ENCODE results near the gene MSL1. TPM values are rescaled to one million over a fixed set of nuclear protein-coding genes. Genes with fewer than 3 reads are reported as not detected.

Gene MSL1
- 73.9 TPM for polyA plus RNA-seq (2013, experiment 1 of 2; ENCODE audit: insufficient read length)
- polyA plus RNA-seq (2013, experiment 2 of 2; ENCODE audit: insufficient read length), result 83.9 TPM

GRCh38 chr17:40121181-40122135 lies at the start of gene MSL1:
Gene MSL1 (plus strand): TSS chr17:40121971. CDS start chr17:40122613, 642 bp downstream.
- DNase-seq, result peak; percentile 88

- peak; percentile 47 for DNase-seq
Observed at GRCh38 chr17:40072040-40072734, 49.6 kb upstream of the MSL1 start.

- no peak for DNase-seq
Observed at GRCh38 chr17:40072735-40073346, 48.9 kb upstream of the MSL1 start.

- DNase-seq, result no peak
Observed at GRCh38 chr17:40073454-40074174, 48.2 kb upstream of the MSL1 start.

- no peak for DNase-seq
Observed at GRCh38 chr17:40074175-40074512, 47.6 kb upstream of the MSL1 start.

- DNase-seq, result no peak
Observed at GRCh38 chr17:40074871-40075200, 46.9 kb upstream of the MSL1 start.

- DNase-seq, result peak; percentile 72
Observed at GRCh38 chr17:40075201-40075941, 46.4 kb upstream of the MSL1 start.

GRCh38 chr17:40075942-40076498 lies 45.8 kb upstream of the MSL1 start:
- DNase-seq, result no peak

- DNase-seq, result no peak
Observed at GRCh38 chr17:40076591-40076990, 45.2 kb upstream of the MSL1 start.

GRCh38 chr17:40079545-40079944 lies 42.2 kb upstream of the MSL1 start:
- DNase-seq, result no peak

- no peak for DNase-seq
Observed at GRCh38 chr17:40084477-40084876, 37.3 kb upstream of the MSL1 start.

GRCh38 chr17:40086150-40087044 lies 35.4 kb upstream of the MSL1 start:
- peak; percentile 32 for DNase-seq

- no peak for DNase-seq
Observed at GRCh38 chr17:40087049-40087794, 34.5 kb upstream of the MSL1 start.

- no peak for DNase-seq
Observed at GRCh38 chr17:40087903-40088718, 33.7 kb upstream of the MSL1 start.

GRCh38 chr17:40089077-40089895 lies 32.5 kb upstream of the MSL1 start:
- DNase-seq, result no peak

- DNase-seq, result no peak
Observed at GRCh38 chr17:40090237-40091119, 31.3 kb upstream of the MSL1 start.

Measured in fibroblast of skin of scalp (primary cell).